ENCODE results near the gene RIN1. TPM values are rescaled to one million over a fixed set of nuclear protein-coding genes. Genes with fewer than 3 reads are reported as not detected.

Gene RIN1
- total RNA-seq, 1 experiment from 2014 or later: 5.4 TPM

- no peak overlapping the region for H3K23ac ChIP-seq (ENCODE audit: insufficient read length, low read depth, low read length)
- no peaks in the 10 kb centered on the region for H4K20me1 ChIP-seq (ENCODE audit: control insufficient read depth, insufficient read depth, insufficient read length)
- no peak overlapping the region for H2AFZ ChIP-seq (ENCODE audit: low read length)
- no peak for DNase-seq
- peaks cover 5% of the 10 kb centered on the region for H3K23me2 ChIP-seq (ENCODE audit: insufficient read length, low read depth, low read length, poor library complexity, severe bottlenecking)
- peaks cover 10 to 16% of the 10 kb centered on the region in 2 experiments for H3K4me1 Mint-ChIP-seq
- no peak overlapping the region for H2BK15ac ChIP-seq (ENCODE audit: low read depth, low read length)
- H3K36me3 Mint-ChIP-seq (ENCODE audit: insufficient read depth in 1 of 3, low read depth in 3 of 3): peaks cover 46 to 75% (median 68%) of the 10 kb centered on the region in 3 experiments
- no peak overlapping the region for H3K14ac ChIP-seq (ENCODE audit: insufficient read depth, low read length)
- no peak overlapping the region for H3K27ac ChIP-seq (ENCODE audit: insufficient read length, low read depth, low read length)
- no peak overlapping the region for H3K4me2 ChIP-seq (ENCODE audit: insufficient read depth, insufficient read length, low read length)
- H3K9ac ChIP-seq (ENCODE audit: extremely low read depth, insufficient read length, low read length): no peak overlapping the region
- H3K9me3 Mint-ChIP-seq: no peaks in the 10 kb centered on the region
- H3K4me3 Mint-ChIP-seq: no peak overlapping the region
- no peaks in the 10 kb centered on the region for H3K4me1 ChIP-seq (ENCODE audit: insufficient read depth, low read length)
- no peak overlapping the region for H3T11ph ChIP-seq (ENCODE audit: low read length)
- no peak overlapping the region for H4K8ac ChIP-seq (replicated peaks; ENCODE audit: insufficient read length, low read depth, low read length)
- no peak overlapping the region for H4K91ac ChIP-seq (ENCODE audit: insufficient read length, low read depth, low read length)
- H3K9me3 ChIP-seq (ENCODE audit: control insufficient read depth, low read depth, low read length): no peaks in the 10 kb centered on the region
- H4K5ac ChIP-seq (ENCODE audit: insufficient read length, low read depth, low read length): no peak overlapping the region
- H3K27me3 ChIP-seq (ENCODE audit: insufficient read depth, low read length): no peaks in the 10 kb centered on the region
- H3K27me3 Mint-ChIP-seq (ENCODE audit: low read depth): no peaks in the 10 kb centered on the region; the same call in 1 of the 2 replicates
- peak overlapping the region in 1 of 3 experiments; percentile 72; a peak in 2 of 7 replicates for H3K27ac Mint-ChIP-seq
- H2AK5ac ChIP-seq (ENCODE audit: insufficient read length, low read length): no peak overlapping the region
- no peak overlapping the region for H3K4ac ChIP-seq (ENCODE audit: low read depth, low read length)
- H2BK120ac ChIP-seq (ENCODE audit: low read depth, low read length, poor library complexity, severe bottlenecking): no peak overlapping the region
- no peak overlapping the region for H3K18ac ChIP-seq (ENCODE audit: insufficient read length, low read depth, low read length)
- no peak overlapping the region for H2BK5ac ChIP-seq (ENCODE audit: insufficient read length, low read length)
- no peak overlapping the region for H3K56ac ChIP-seq (ENCODE audit: insufficient read length, low read depth, low read length)
- H2BK12ac ChIP-seq (ENCODE audit: insufficient read length, low read depth, low read length): no peak overlapping the region
- H2BK20ac ChIP-seq (ENCODE audit: low read depth, low read length, poor library complexity, severe bottlenecking): no peak overlapping the region
- no peaks in the 10 kb centered on the region; the same call in 1 of the 2 replicates for H3K79me2 ChIP-seq (ENCODE audit: insufficient read depth, low read length)
- TF ChIP-seq CTCF (conservative IDR thresholded peaks at IDR 0.05): no peak
- no CpG with 5 or more reads among the region's 8 CpGs for WGBS (ENCODE audit: extremely low coverage, insufficient read length, low lambda C conversion rate)
- no peaks in the 10 kb centered on the region for H3K79me1 ChIP-seq (ENCODE audit: insufficient read depth, low read depth, low read length, poor library complexity, severe bottlenecking)
Measured at GRCh38 chr11:66366844-66367477, 30.7 kb upstream of the RIN1 start.

Measured in H9 (cell line).